GM21390 (cell line): ENCODE measurements around the gene COLEC11.

ENCODE experiments used
- ATAC-seq: cut with Tn5 transposase; IDR thresholded peaks from one replicate; pipeline ENCODE4 v1.9.1; 2021; ENCODE audit not compliant: unreplicated experiment

COLEC11 gene

DNA sequence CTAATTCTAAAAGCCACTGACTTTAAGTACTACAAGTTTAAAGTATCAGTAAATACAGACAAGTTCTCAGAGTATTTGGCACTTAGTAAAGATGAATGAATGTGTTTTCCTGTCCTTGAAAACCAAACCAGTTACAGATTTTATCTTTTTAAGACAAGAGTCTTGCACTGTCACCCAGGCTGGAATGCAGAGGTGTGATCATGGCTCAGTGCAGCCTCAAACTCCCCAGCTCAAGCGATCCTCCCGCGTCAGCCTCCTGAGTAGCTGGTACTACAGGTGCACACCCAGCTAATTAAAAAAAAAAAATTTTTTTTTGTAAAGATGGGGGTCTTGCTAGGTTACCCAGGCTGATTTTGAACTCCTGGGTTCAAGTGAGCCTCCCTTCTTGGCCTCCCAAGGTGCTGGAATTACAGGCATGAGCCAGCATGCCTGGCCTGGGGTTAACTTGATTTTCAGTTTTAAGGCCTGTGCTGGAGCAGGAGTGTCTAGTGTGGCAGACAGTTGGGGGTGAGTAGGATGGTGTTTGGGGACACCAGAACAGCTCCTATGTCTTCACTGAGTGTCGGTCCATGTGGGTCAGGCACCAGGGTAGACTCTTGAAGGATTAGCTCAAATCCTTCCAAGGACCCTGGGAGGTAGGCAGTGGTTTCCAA, 10.2 kb upstream of the COLEC11 start:
- ATAC-seq: no peak

DNA sequence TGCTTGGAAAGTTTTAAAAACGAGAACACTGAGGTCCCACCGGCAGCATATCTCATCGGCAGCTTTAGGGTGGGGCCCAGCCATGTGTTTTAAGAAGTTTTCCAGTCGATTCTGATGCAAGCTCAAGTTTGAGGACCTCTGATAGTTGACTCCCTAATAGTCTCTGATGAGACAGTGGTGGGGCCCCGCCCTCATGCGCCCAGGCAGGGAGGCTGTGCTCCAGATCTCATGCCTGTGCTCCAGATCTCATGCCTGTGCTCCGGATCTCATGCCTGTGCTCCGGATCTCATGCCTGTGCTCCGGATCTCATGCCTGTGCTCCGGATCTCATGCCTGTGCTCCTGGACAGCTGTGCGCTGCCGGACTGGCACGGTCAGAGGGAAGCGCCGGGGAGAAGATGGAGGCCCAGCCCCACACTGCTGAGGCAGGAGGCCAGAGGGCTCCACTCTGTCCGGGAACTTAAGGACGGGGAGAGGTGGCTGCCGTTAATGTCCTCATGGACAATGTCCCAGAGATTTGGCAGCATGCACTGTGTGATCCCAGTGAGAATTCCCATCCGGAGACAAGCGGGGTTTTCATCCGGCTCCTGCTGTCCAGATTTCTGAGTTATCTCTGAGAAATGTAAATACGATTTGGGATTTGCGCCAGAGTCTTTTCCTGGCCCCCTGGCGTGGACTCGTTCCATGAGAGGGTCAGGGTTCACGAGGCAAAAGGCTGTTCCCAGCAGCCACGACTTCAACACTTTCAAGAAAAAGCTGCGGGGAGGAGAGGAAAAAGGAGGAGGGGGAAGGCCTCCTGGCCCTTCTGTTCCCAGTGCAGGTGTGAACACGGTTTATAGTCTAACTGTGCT, 9.4 kb upstream of the COLEC11 start:
- ATAC-seq: no peak

DNA sequence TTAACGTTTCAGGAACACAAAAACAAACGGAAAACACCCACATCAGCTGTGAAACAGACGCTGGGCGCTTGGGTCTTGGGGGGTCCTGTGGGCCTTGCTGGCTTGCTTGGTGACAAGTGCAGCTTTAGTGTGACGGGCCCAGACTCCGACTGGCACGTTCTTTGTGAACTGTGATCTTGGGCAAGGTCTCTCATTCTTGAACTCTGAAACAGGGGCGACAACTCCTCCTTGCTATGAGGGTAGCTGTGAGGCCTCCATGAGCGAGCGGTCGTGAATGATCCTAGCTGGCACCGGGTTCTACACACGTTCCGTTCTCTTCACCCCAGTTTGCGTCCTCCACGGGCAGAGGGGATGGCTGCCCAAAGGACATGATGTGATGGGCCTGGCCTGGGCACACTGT, 8.7 kb upstream of the COLEC11 start:
- no peak for ATAC-seq

DNA sequence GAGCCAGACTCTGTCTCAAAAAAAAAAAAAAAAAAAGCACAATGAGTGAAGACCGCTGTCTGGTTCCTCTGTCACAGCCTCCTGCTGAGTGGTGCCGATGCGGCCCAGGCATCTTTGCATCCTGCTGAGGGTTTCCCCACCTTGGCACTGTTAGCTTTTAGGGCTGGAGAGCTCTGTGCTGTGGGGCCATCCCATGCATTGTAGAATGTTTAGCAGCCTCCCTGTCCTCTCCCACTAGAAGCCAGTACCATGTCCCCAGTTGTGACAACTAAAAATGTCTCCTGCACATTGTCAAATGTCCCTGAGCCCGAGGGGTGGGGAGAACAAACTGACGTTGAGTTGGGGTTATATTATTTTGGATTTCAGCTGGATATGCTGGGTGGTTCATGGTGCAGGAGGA, 7.9 kb upstream of the COLEC11 start:
- no peak for ATAC-seq

DNA sequence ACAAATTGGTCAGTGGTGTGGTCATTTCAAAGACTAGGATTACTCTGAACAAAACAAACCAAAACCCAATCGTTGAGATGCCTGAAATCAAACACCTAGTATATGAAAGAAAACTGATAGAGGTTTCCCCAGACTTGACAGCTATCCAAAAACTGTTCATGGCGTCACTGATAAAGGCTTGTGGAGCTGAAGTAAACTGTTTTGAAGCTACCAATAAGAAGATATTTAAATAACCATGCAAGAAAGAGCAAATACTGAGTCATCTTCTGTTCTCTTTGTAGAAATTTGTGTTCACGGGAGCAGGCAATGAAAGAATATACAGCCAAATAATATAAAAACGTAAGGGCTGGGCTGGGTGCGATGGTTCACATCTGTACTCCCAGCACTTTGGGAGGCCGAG, 7.5 kb upstream of the COLEC11 start:
- ATAC-seq: no peak

DNA sequence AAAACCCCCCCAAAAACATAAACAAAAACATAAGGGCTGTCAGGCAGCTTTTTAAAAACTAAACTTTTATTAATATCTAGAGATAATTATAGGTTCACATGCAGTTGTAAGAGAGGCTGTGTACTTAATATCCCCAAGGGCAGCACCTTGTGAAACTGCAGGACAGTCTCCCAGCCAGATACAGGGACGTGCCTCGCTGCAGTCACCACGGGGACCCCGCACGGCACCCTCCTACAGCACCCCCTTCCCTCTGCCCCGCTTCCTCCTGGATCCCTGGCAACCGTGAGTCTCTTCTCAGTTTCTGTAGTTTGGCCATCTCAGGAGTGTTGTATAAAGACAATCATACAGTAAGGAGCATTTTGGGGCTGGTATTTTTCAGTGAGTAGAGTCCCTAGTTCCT, 6.8 kb upstream of the COLEC11 start:
- no peak for ATAC-seq

DNA sequence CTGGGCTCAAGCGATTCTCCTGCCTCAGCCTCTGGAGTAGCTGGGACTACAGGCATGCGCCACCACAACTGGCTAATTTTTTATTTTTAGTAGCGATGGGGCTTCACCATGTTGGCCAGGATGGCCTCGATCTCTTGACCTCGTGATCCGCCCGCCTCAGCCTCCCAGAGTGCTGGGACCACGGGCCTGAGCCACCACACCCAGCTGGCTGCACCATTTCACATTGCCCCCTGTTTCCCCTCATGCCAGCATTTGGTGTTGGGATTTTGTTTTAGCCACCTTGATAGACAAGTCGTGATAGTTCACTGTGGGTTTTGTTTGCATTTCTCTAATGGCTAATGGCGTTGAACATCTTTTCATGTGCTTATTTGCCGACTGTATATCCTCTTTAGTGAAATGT, 5.8 kb upstream of the COLEC11 start:
- ATAC-seq: no peak

DNA sequence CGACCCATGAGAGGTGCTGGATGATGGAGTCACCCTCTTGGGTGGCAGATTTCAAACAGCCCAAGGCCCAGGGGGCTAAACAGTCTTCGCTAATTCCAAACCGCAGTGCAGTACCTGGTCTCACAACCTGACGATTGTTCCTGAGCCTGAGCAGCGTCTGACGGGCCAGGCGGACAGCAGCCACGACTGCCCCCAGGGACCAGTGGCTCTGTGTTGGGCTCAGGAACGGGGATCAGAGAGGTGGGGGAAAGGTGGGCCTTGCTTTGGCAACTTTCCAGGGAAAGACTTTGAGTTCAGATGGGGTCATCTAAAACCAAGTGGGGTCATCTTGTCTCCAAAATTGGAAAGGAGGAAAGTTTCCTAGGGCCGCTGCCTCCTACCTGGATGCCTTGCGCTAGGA, 492 bp downstream of the COLEC11 start:
- no peak for ATAC-seq

DNA sequence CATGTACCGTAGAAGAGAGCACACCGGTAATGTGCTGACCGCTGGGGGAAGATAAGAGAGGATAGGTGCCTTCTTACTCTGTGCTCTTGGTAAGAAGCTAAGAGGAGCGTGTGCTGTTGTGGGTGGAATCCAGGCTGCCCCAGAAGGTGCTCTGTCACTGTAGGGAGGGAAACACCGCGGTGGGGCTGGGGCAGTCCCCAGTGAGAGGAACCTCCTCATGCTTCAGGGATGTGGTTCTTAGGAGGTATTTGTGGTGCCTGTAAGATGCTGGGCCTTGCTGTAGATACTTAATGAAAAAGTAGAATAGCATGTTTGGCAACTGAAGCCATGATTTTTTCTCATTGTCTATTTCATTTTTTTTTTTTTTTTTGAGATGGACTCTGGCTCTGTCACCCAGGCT, 1.1 kb downstream of the COLEC11 start:
- ATAC-seq: peak; percentile 83

DNA sequence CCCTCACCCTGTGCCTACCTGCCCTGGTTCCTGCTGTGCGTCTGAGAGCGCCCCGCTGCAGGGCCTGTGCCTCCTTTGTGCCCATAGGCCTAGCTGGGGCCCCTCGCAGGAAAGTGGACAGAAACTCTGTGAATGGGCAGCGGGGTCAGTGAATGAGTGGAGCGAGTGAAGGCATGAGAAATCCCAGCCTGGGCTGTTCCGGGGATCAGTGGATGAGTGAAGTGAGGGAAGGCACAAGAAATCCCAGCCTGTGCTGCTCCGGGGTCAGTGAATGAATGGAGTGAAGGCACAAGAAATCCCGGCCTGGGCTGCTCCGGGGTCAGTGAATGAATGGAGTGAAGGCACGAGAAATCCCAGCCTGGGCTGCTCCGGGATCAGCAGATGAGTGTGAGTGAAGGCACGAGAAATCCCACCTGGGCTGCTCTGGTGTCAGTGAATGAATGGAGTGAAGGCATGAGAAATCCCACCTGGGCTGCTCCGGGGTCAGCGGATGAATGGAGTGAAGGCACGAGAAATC, 2.0 kb downstream of the COLEC11 start:
- ATAC-seq: no peak

DNA sequence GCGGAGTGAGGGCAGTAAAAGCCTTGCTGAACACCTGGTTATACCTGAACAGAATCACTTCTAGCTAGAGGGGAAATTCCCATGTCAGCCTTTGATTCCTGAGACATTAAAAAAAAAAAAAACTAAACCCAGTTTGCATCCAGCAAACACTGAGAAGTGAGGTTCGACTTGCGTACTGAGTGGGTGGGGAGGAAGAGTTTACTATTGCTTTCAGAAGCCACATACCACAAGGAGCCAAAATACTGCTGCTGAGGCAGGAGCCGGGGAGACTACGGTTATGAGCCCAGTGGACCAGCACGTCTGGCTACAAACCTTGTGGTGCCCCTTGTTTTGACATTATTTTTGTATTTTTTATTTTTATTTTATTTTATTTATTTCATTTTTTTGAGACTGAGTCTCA, 2.7 kb downstream of the COLEC11 start:
- peak; percentile 56 for ATAC-seq

DNA sequence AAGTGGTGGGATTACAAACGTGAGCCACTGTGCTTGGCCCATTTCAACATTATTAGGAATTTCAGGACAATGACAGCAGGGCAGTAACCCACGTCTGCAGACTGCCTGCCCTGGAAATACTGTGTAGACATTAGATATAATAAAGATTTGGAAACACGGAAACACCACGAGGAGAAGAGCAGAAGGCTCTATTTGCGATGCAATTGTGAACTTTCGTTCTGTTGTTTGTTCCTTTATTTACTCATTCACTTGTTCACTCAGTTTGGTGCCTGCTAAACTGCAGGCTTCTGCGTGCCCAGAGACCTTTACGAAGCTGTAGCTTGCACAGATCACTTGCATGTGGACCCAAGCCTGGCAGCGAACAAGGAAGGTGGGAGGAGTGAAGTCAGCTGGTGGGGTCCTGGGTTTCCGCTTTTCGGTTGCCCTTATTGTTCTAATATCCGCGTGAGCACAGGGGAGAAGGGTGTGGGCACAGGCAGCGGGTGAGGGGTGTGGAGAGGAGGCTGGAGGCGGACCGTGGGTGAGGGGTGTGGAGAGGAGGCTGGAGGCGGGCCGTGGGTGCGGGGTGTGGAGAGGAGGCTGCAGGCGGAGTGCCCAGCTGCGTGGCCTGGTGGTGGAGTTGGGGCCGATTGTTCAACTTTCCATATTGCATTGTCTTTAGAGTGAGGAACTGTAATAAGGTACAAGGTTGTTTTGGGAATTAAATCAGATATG, 3.4 kb downstream of the COLEC11 start:
- no peak for ATAC-seq

DNA sequence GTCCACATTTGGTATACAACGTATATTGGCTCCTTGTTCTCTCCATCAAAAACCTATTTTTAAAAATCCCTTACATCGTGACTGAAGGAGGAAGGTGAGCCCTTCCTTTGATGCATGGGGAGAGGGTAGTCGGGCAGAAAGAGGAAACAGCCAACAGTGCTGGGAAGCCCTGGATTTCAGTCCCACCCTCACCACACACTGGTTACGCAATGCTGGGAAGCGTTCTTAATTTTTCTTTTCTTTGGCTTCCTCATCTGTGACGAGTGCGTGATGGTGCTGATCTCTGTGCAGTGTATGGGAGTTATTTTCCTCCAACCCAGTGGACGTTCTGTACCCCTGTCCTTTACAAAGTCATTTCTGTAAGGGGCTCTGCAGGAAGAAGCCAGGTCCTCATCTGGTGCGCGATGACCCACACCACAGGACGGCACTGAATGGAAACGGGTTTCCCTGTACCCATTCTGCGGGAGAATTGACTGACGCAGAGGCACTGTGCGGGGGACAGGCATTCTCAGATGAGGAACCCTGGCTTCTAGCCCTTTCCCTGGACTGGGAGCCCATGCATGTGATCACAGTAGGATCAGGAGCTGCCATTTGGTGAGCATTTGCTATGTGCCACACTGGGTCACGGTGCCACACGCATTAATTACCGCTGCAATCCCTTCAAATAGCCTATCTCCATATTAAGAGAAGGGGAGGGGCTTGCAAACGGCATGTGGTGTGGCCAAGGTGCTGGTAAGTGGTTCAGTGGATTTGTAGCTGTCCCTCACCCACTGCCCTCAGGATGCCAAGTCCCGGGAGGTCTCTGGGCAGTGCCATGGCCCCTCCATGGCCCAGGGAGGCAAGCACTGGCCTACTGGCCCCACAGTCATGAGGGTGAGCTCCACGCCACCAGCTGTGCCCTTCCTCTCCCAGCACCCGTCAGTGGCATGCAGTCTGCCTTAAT, 4.3 kb downstream of the COLEC11 start:
- no peak for ATAC-seq

DNA sequence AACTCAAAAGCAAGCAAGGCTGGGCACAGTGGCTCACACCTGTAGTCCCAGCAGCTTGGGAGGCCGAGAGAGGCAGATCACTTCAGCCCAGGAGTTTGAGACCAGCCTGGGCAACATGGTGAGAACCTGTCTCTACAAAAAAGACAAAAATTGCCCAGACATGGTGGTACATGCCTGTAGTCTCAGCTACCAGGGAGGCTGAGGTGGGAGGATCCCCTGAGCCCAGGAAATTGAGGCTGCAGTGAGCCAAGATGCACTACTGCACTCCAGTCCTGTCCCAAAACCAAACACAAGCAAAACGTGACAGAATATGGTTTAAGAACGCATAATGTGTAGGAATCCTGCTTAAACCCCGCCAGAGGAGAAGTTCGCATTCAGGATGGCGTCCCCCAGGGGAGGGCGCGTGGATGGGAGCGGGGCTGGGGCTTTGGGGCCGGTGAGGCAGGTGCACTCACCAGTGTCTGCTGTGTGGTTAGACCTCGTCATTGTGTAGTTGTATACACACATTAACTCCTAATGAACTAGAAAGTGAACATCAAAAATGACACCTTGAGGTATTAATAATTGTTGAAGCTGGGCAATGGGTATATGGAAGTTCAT, 5.4 kb downstream of the COLEC11 start:
- no peak for ATAC-seq

DNA sequence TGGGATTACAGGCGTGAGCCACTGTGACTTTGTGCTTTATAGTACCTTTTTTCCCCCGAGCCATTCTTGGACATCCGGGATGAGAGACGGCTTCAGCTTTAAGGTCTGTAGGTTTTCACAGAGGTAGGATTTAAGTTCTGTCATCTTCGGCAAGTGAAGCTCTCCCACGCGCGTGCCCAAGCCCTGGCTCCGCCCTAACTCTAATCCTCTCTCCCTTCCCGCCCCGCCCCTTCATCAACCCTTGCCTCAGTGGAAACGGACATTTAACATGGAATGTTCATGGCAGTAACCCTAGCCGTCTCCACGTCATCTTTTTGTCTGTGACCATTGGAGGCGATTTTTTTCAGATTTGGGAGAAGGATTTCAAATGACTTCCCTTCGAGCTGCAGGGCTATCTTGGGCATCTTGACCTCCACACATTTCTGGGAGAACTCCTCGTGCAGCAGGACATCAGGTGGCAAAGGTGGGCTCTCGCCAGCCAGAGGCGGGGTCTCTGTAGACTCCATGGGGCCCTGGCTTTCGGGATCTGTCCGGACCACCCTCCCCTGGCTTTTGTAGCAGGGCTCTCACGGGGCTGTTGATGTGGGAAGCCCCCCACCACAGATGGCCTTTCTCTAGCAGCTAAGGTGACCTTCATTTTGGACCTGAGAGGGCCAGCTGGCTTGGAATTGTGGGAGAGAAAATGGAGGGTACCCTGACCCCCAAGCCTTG, 6.8 kb downstream of the COLEC11 start:
- ATAC-seq: no peak

DNA sequence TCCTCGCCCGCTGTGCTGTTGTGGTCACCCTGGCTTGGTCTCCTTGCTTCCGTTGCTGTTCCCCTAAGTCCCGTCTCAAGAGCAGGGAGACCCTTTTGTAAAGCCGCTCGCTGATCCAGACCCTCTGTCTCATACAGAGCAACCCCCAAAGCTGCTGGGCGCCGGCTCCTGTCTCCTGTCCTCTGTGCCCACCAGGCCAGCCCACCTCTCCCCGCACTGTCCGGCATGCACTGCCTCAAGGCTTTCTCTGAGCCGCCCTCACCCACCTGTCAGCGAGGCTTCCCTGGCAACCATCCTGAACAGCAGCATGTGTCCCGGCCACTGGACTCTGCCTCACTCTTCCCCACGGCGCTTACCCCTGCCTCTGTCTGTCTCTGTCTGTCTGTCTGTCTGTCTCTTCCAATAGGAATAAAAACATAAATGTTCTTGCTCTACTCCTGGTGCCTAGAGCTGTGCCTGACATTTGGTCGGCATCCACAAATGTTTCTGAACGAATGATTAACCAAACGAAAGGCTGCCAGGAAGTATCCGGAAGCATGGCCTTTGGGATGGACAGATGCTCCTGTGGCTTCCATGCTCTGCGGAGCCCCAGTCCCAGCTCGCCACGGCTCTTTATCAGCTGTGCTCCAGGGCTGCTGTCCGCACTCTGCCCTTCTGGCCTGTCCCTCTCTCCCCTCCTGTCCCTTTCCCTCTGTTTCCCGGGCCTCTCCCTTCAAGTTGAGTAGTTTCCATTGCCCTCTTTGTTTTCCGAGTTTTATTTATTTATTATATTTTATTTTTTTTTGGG, 7.8 kb downstream of the COLEC11 start:
- no peak for ATAC-seq

DNA sequence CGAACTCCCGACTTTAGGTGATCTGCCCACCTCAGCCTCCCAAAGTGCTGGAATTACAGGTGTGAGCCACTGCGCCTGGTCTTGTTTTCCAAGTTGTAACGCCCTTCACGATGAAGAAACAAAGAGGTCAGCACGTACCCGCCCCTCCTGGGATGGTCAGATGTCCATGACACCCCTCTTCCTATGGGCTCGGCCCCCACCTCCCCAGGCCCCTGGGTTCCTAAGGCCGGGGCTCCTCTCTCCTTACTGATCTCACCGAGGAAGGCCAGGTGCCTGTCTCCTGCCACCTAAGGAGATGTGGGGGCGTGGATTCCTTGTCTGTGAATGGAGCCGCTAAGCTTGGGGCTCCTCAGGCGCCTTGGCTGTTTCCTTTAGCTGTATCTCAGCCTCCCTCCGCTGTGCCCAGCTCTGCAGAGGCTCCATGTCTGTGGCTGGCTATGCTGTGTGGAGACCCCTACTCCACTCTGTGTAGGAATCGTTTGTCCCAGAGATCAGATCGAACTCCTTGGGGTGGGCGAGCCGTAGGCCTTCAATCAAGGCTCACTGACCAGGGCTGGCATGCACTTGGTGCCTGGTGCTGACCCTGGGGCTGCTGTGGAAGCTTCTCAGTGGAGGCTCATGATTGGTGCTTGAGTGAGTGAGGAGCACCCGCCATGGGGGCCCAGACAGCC, 8.8 kb downstream of the COLEC11 start:
- ATAC-seq: no peak

DNA sequence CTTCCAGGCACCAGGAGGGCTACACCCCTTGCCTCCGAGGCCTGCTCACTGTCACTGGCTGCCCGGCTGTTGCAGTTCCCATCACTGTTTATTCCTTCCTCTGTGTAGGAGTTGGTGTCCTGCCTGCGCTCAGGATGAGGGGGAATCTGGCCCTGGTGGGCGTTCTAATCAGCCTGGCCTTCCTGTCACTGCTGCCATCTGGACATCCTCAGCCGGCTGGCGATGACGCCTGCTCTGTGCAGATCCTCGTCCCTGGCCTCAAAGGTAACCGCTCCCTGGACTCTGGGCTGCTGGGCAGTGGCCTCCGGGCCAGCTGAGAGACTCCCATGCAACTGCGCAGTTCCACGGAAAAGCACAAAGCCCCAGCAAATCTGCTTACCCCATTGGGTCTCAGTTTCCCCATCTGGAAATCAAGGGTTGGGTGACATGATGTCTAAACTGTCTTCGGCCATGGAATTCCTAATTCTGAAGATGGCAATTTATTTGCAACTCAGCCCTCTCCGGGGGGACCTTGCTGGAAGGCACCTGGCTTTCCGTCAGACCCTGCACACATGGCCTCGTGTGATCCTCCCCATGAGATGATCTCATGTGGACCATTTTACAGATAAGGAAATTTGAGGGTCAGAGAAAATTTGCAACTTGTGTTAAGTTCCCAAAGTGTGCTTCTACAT, 9.4 kb downstream of the COLEC11 start:
- no peak for ATAC-seq
